ENCODE results near the gene PATL1.

The PATL1 gene

GRCh38 chr11:59707371-59707770 is 38.5 kb upstream of the PATL1 start (continued):
- no peak for TF ChIP-seq OSR2 (tag by site-specific recombination; IDR thresholded peaks at IDR 0.05)

DNA sequence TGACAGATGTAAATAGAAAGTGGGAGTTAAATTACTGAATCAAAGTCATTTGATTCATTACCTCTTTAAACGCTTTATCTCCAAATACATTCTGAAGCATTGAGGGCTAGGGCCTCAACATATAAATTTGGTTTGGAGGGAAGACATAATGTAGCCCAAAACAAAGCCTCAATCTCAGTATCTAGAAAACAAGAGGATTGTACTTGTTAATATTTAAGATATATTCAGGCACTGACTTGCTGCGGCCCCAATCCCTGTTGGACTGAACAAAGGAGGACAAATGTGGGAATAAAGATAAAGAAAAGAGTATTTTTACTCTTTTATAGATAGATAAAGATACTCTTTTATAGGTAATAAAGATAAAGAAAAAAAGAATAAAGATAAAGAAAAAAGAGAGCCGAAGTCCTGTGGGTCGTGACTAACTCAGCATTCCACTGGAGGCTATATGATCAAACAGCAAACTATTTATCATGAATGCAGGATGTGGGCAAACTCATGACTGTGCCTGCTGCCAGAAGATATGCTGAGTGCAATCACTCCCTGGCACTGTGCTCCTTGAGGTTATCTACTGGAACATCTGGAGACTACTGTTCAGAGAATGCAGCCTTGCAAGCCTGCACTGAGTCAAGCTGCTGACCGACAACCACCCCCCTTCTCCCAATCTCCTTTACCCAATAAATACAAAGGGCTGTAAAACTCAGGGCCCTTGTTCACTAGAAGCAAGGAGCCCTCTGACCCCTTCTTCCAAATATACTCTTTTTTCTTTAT is 37.9 kb upstream of the PATL1 start:
- Histone ChIP-seq H3K4me3 (ENCODE audit: low read depth, low read length) (no peak overlapping the region), H3K36me3 (ENCODE audit: control insufficient read depth in 2 of 2, insufficient read depth in 1 of 2, low read length in 2 of 2) (no peaks in the 10 kb centered on the region), H3K4me1 (ENCODE audit: control insufficient read depth, insufficient read depth, low read length) (no peaks in the 10 kb centered on the region), H3K9me3 (ENCODE audit: control insufficient read depth, insufficient read depth, low read depth, low read length) (no peaks in the 10 kb centered on the region), H3K27ac (ENCODE audit: extremely low read depth, low read depth, low read length) (no peak overlapping the region)
- POLR2A ChIA-PET, result no interaction called here
- CTCF ChIA-PET, result no interaction called here
- no peak for TF ChIP-seq WT1 (tag by site-specific recombination; IDR thresholded peaks at IDR 0.05)
- no peak for TF ChIP-seq ZNF398 (tag by site-specific recombination; IDR thresholded peaks at IDR 0.05)
- no peak for TF ChIP-seq YY1 (tag by site-specific recombination; IDR thresholded peaks at IDR 0.05)
- TF ChIP-seq SP7 (tag by site-specific recombination; IDR thresholded peaks at IDR 0.05), result no peak
- TF ChIP-seq ZBTB17 (tag by site-specific recombination; IDR thresholded peaks at IDR 0.05), result no peak
- no peak for TF ChIP-seq ZNF549 (tag by site-specific recombination; IDR thresholded peaks at IDR 0.05)
- TF ChIP-seq ZNF707 (tag by site-specific recombination; IDR thresholded peaks at IDR 0.05), result no peak
- TF ChIP-seq, protein P1, sequence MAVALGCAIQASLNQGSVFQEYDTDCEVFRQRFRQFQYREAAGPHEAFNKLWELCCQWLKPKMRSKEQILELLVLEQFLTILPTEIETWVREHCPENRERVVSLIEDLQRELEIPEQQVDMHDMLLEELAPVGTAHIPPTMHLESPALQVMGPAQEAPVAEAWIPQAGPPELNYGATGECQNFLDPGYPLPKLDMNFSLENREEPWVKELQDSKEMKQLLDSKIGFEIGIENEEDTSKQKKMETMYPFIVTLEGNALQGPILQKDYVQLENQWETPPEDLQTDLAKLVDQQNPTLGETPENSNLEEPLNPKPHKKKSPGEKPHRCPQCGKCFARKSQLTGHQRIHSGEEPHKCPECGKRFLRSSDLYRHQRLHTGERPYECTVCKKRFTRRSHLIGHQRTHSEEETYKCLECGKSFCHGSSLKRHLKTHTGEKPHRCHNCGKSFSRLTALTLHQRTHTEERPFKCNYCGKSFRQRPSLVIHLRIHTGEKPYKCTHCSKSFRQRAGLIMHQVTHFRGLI (tag by site-specific recombination; IDR thresholded peaks at IDR 0.05), result no peak
- no peak for TF ChIP-seq YY2 (tag by site-specific recombination; IDR thresholded peaks at IDR 0.05)
- no peak for TF ChIP-seq GLIS2 (tag by site-specific recombination; IDR thresholded peaks at IDR 0.05)
- TF ChIP-seq TCF7L2 (IDR thresholded peaks at IDR 0.05; ENCODE audit: borderline replicate concordance, low read depth, low read length), result 0 out of 2 replicates have a peak, but pooled peaks have one; percentile 21
- no peak for TF ChIP-seq ZBTB20 (tag by site-specific recombination; IDR thresholded peaks at IDR 0.05)
- TF ChIP-seq ZNF777 (tag by site-specific recombination; IDR thresholded peaks at IDR 0.05; ENCODE audit: borderline replicate concordance), result no peak
- TF ChIP-seq SP3 (tag by site-specific recombination; IDR thresholded peaks at IDR 0.05), result no peak
- 0 out of 2 replicates have a peak, but pooled peaks have one; percentile 33 for TF ChIP-seq ZNF660 (tag by site-specific recombination; IDR thresholded peaks at IDR 0.05)

DNA sequence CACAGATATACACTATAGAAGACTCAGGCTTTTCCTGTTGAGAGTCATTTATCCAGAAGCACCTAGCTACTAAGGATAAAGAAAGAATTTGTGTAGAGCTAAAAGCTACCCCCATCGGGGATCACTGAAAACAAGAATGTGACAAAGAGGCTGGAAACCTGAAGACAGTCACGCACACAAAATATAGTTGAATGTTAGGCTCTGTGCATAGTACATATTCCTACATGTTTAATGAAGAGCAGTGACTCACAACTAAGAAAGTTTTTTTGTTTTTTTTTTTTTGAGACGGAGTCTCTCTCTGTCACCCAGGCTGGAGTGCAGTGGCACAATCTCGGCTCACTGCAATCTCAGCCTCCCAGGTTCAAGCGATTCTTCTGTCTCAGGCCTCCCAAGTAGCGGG is 36.5 kb upstream of the PATL1 start:
- no peaks in the 10 kb centered on the region for H3K36me3 ChIP-seq (ENCODE audit: control insufficient read depth in 2 of 2, insufficient read depth in 1 of 2, low read length in 2 of 2)
- CTCF ChIA-PET, result no interaction called here
- POLR2A ChIA-PET, result no interaction called here
- TF ChIP-seq KLF9 (tag by site-specific recombination; IDR thresholded peaks at IDR 0.05; ENCODE audit: low read depth) (no peak), ZNF16 (tag by site-specific recombination; IDR thresholded peaks at IDR 0.05; ENCODE audit: low read depth) (no peak), ZNF529 (tag by site-specific recombination; IDR thresholded peaks at IDR 0.05; ENCODE audit: insufficient replicate concordance) (no peak), ZNF76 (tag by site-specific recombination; IDR thresholded peaks at IDR 0.05; ENCODE audit: borderline replicate concordance, low read depth) (no peak)
- TF ChIP-seq, protein P2, sequence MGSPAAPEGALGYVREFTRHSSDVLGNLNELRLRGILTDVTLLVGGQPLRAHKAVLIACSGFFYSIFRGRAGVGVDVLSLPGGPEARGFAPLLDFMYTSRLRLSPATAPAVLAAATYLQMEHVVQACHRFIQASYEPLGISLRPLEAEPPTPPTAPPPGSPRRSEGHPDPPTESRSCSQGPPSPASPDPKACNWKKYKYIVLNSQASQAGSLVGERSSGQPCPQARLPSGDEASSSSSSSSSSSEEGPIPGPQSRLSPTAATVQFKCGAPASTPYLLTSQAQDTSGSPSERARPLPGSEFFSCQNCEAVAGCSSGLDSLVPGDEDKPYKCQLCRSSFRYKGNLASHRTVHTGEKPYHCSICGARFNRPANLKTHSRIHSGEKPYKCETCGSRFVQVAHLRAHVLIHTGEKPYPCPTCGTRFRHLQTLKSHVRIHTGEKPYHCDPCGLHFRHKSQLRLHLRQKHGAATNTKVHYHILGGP (tag by site-specific recombination; IDR thresholded peaks at IDR 0.05), result no peak
- no peak overlapping the region for H3K4me3 ChIP-seq (ENCODE audit: low read depth, low read length)
- H3K4me1 ChIP-seq (ENCODE audit: control insufficient read depth, insufficient read depth, low read length), result no peaks in the 10 kb centered on the region
- H3K27ac ChIP-seq (ENCODE audit: extremely low read depth, low read depth, low read length), result no peak overlapping the region
- no peaks in the 10 kb centered on the region for H3K9me3 ChIP-seq (ENCODE audit: control insufficient read depth, insufficient read depth, low read depth, low read length)

Data from HEK293 (cell line).